GM12801 (cell line): Measurements from ENCODE around the gene TACC2.

Source experiments
- TF ChIP-seq, protein P1 (sequence below): IDR thresholded peaks from one replicate; pipeline ENCODE4 v1.5.1; 2011; ENCODE audit warnings: control low read depth; ENCODE audit not compliant: insufficient read length; ENCODE audit errors: extremely low read depth

The TACC2 gene

DNA sequence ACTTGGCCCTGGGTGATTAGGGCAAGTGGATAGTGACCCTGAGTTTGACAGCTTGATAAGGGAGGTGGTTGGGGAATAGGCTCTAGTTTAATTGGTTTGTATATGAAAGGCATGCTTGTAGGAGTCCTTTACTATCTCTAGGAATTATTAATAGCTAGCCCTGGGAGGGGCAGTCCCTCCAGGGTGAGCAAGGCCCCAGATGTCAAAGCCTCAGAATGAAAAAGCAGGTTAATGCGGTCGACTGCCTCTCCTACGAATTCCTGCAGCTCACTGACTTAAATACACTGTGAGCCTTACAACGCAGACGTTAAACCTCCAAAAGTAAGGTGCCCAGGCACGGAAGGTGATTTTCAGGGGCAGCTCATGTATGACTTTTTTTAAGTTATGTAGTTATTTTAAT lies 276.9 kb downstream of the TACC2 start:
- TF ChIP-seq, protein P1, sequence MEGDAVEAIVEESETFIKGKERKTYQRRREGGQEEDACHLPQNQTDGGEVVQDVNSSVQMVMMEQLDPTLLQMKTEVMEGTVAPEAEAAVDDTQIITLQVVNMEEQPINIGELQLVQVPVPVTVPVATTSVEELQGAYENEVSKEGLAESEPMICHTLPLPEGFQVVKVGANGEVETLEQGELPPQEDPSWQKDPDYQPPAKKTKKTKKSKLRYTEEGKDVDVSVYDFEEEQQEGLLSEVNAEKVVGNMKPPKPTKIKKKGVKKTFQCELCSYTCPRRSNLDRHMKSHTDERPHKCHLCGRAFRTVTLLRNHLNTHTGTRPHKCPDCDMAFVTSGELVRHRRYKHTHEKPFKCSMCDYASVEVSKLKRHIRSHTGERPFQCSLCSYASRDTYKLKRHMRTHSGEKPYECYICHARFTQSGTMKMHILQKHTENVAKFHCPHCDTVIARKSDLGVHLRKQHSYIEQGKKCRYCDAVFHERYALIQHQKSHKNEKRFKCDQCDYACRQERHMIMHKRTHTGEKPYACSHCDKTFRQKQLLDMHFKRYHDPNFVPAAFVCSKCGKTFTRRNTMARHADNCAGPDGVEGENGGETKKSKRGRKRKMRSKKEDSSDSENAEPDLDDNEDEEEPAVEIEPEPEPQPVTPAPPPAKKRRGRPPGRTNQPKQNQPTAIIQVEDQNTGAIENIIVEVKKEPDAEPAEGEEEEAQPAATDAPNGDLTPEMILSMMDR, result no peak

DNA sequence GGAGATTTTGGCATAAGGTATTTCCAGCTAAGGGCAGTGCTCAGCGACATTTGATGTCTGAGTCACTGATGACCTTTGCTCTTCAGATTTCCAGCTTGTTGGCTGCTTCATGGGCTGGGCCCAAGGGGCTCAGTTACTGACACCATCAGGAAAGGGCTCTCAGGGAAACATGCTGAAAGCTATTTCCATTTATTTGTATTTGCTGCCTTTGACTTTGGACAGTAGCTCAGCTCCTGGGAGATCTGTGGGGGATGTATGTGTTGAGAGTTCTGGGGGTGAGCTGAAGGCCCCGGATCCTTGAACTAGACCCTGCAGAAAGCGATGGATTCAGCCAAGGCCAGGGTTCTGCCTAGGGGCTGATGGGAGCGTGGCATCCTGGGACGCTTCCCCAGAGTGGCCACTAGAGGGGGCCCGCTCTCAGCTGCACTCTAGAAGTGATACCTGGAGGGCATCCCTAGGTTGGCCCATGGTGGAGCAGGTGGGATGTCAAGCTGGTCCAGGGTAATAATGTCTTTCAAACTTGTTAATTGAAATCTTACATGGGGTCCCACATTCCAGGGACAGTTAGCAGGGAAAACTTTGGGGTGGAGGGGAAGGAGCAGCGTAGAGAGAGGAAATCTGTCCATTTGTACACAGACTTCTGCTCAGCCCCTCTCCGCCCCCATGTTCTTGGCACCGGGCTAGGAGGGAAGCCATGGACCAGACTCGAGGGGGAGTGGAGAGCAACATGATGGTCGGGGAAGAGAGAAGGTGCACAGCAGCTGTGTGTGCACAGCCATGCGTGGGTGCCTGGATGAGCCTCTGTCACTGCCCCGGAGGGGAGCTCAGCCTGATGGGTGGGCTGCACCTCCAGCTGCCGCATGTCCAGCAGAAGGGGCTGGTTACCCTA lies 279.1 kb downstream of the TACC2 start:
- TF ChIP-seq, protein P1, result no peak

DNA sequence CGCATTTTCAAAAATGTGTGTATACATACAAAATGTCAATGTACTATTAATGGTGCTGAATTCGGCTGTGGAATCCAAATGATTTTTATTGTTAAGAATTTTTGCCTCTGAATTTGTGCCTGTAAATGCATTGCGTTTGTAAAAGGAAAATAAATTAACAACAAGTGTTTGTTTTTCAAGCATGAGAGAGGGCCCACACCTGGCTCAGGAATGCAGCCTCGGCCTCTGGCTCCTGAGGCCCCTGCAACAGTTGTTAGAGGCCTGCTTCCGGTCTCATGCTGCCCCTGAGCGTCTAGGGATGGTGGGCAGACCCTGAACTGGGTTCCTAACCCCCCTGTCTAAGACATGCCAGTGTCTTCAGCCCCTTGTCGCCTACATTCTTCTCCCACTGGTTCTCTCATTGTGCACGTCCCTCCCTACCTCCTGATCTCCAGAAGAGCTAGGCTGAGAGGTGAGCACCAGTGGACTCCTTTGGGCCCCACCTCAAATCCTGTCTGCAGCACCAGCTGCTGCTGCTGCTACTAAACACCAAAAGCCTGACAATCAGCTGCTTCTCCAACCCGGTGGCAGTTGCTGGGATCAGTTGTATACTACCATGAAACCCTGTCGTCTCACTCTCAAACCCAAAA lies 280.2 kb downstream of the TACC2 start:
- TF ChIP-seq, protein P1, result no peak

DNA sequence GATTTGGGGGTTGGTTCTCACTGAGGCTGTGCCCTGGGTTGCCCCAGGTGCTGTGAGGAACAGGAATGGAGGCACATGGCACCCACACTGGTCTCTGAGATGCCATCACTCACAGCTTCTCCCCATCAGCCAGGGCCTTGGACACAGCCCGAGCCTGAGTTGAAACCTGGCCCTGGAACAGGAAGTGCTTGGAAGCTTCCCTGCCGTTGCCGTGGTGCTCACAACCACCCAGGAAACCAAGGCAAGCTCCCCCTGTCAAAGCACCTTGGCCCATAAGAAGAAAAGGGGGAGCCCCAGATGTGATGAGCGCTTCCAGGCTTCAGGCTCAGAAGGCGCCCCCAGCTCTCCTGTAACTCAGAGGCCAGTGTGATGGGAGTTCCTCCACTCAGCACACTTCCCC lies 282.1 kb downstream of the TACC2 start, which contains the start of gene BTBD16:
BTBD16 (plus strand) TSS at position 221 of the 400 bp plus-strand sequence. CDS start 3,786 bp downstream, outside the sequence.
- TF ChIP-seq, protein P1, result no peak

DNA sequence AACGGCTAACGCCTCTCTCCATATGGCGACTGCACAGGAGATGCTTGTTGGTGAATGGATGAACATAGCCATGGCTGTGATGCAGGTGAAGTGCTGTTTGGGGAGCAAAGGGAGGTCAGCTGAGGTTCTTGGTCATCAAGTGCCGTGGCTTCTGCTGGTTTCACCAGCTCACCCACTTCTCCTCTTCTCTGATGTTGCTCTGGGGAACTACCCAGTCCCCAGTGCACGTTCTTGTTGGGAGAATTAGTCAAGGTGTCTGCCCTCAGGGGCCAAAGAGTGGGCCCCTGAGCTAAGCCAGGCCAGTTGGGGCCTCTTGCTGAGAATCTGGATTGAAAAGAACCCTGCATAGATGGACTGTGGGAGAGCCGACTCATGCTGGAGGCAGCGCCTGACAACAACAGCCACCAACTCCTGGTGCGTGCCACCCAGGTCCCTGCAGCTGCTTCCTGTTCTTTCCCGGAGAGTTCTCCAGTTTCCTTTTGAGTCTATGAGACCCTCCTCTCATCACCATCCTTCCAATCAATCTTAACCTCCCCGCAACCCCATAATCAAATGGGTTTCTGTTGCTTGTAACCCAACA lies 285.1 kb downstream of the TACC2 start:
- TF ChIP-seq, protein P1, result no peak

DNA sequence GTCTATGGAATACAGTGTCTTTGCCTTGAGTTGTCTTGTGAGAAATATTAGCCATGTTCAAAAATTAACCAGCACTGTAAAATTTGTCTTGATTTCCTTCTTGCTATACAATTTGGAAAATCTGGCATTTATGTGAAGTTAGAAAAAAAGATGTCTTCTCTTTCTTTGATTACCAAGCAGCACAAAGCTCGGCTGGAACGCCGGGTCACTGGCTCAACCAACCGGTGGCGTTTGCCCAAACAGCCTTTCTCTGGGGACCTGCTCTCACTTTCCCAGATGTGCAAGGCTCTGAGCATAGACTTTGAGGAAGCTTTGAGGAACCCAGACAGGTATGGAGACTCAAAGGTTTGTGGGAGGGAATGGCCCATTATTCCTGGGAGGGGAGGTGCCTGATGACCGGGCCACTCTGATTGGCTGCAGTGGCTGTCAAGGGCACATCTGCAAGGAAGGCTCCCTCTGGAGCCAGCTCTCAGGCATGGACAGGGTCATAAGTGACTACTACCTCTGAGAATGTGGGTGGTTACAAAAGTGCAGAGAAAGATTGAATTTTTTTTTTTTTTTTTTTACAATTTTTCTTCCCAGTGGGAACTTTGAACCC lies 287.7 kb downstream of the TACC2 start:
- TF ChIP-seq, protein P1, result no peak
